DND-41 (cell line): ENCODE measurements around the gene EFNB2.

ENCODE experiments used
- ATAC-seq: fragments of 200-7000 bp; cut with Tn5 transposase; 3 replicates; pipeline ENCODE4 v1.9.1; 2021; ENCODE audit warnings: low read depth; ENCODE audit not compliant: insufficient read depth
- DNase-seq: peaks from one replicate; pipeline ENCODE4 v3.0.0-alpha.2; 2020
- H2AFZ ChIP-seq: 2 replicates; pipeline ENCODE4 v1.6.0; 2012; ENCODE audit warnings: low read depth, low read length
- H3K27ac ChIP-seq: 2 replicates; pipeline ENCODE4 v1.5.1; 2012; ENCODE audit warnings: low read length, inconsistent platforms
- H3K27me3 ChIP-seq: fragments of 200-600 bp; sonication (generic); 2 replicates; pipeline ENCODE4 v1.6.0; 2012; ENCODE audit warnings: low read length, mild to moderate bottlenecking, inconsistent platforms; ENCODE audit not compliant: insufficient read depth, poor library complexity
- H3K36me3 ChIP-seq: 2 replicates; pipeline ENCODE4 v1.5.1; 2012; ENCODE audit warnings: low read length, inconsistent platforms; ENCODE audit not compliant: insufficient read depth
- H3K4me1 ChIP-seq: 2 replicates; pipeline ENCODE4 v1.5.1; 2012; ENCODE audit warnings: mild to moderate bottlenecking, low read length; ENCODE audit not compliant: insufficient read depth
- H3K4me2 ChIP-seq: 2 replicates; pipeline ENCODE4 v1.6.0; 2012; ENCODE audit warnings: mild to moderate bottlenecking, moderate library complexity, low read length, inconsistent platforms; ENCODE audit not compliant: insufficient read depth
- H3K4me3 ChIP-seq, 2 experiments: fragments of 200-600 bp in 1 of 2; shearing (Covaris generic) in 1 of 2; 2 replicates each; pipeline ENCODE4 v1.5.1; 2012 to 2016; ENCODE audit warnings: inconsistent platforms in 2 of 2, low read length in 2 of 2, mild to moderate bottlenecking in 2 of 2, low read depth in 1 of 2, moderate library complexity in 1 of 2
- H3K79me2 ChIP-seq: 2 replicates; pipeline ENCODE4 v1.6.0; 2012; ENCODE audit warnings: low read length, inconsistent platforms; ENCODE audit not compliant: insufficient read depth
- H3K9ac ChIP-seq: 2 replicates; pipeline ENCODE4 v1.6.0; 2012; ENCODE audit warnings: low read depth, mild to moderate bottlenecking, inconsistent platforms, low read length, moderate library complexity
- H3K9me3 ChIP-seq: 2 replicates; pipeline ENCODE4 v1.5.1; 2012; ENCODE audit warnings: low read length, moderate library complexity, mild to moderate bottlenecking, inconsistent platforms; ENCODE audit not compliant: insufficient read depth, severe bottlenecking
- H4K20me1 ChIP-seq: 2 replicates; pipeline ENCODE4 v1.6.0; 2012; ENCODE audit warnings: low read length; ENCODE audit not compliant: insufficient read depth
- CTCF ChIP-seq: IDR thresholded peaks from 2 replicates; pipeline ENCODE4 v1.5.1; 2012; ENCODE audit warnings: borderline replicate concordance, low read length, moderate library complexity, mild to moderate bottlenecking; ENCODE audit not compliant: poor library complexity, severe bottlenecking; ENCODE audit errors: extremely low read depth
- EZH2 ChIP-seq: IDR thresholded peaks from 3 replicates; pipeline ENCODE4 v1.6.1; 2012; ENCODE audit warnings: borderline replicate concordance, low read depth, mild to moderate bottlenecking, moderate library complexity, low read length, inconsistent platforms; ENCODE audit not compliant: severe bottlenecking

EFNB2 gene

GRCh38 chr13:106566641-106567473, 31.4 kb upstream of the EFNB2 start:
- Histone ChIP-seq H3K27me3 (no peaks in the 10 kb centered on the region), H3K9me3 (no peaks in the 10 kb centered on the region), H3K4me1 (peaks cover 58% of the 10 kb centered on the region), H4K20me1 (peaks cover 51% of the 10 kb centered on the region), H3K4me2 (peak overlapping the region; percentile 68), H3K9ac (peak overlapping the region; percentile 99), H3K36me3 (peaks cover 12% of the 10 kb centered on the region), H2AFZ (peak overlapping the region; percentile 88), H3K27ac (peak overlapping the region; percentile 99), H3K79me2 (peaks cover 67% of the 10 kb centered on the region), H3K4me3 (peak overlapping the region; percentile 88 to 92)
- peak; percentile 57 for DNase-seq
- peak; percentile 44 for ATAC-seq
- TF ChIP-seq CTCF (no peak), EZH2 (no peak)

- H3K9ac ChIP-seq = peak overlapping the region; percentile 99
- H3K36me3 ChIP-seq = peaks cover 23% of the 10 kb centered on the region
- H3K4me2 ChIP-seq = peak overlapping the region; percentile 68
- ATAC-seq = no peak
- H4K20me1 ChIP-seq = peaks cover 66% of the 10 kb centered on the region
- TF ChIP-seq CTCF (no peak), EZH2 (no peak)
- DNase-seq = no peak
- peaks cover 62% of the 10 kb centered on the region for H3K4me1 ChIP-seq
- H3K9me3 ChIP-seq = no peaks in the 10 kb centered on the region
- H3K79me2 ChIP-seq = peaks cover 83% of the 10 kb centered on the region
- H2AFZ ChIP-seq = no peak overlapping the region
- H3K27ac ChIP-seq = peak overlapping the region; percentile 99; the same call in 1 of the 2 replicates
- H3K4me3 ChIP-seq = peak overlapping the region; percentile 88 to 92; a peak in 3 of 4 replicates
- H3K27me3 ChIP-seq = no peaks in the 10 kb centered on the region
These were observed 29.8 kb upstream of the EFNB2 start for GRCh38 chr13:106565127-106565775.

- H3K4me2 ChIP-seq = peak overlapping the region; percentile 47; the same call in 1 of the 2 replicates
These were observed 26.8 kb upstream of the EFNB2 start for GRCh38 chr13:106562301-106562700.

More at GRCh38 chr13:106562301-106562700, 26.8 kb upstream of the EFNB2 start:
- peaks cover 51% of the 10 kb centered on the region for H3K36me3 ChIP-seq
- peaks cover 99% of the 10 kb centered on the region for H3K79me2 ChIP-seq
- no peaks in the 10 kb centered on the region for H3K27me3 ChIP-seq
- no peak for ATAC-seq
- H2AFZ ChIP-seq = no peak overlapping the region
- no peaks in the 10 kb centered on the region for H3K9me3 ChIP-seq
- no peak overlapping the region for H3K4me3 ChIP-seq
- no peak overlapping the region for H3K9ac ChIP-seq
- TF ChIP-seq EZH2 = no peak
- TF ChIP-seq CTCF = no peak
- peaks cover 50% of the 10 kb centered on the region for H3K4me1 ChIP-seq
- no peak overlapping the region for H3K27ac ChIP-seq
- no peak for DNase-seq
- peaks cover 95% of the 10 kb centered on the region for H4K20me1 ChIP-seq
